Neuronal stem cell (in vitro differentiated cells): ENCODE results near the gene P3H4. TPM values are rescaled to one million over a fixed set of nuclear protein-coding genes. Genes with fewer than 3 reads are reported as not detected.
"Not testable (repeated sequence)": the region's sequence is repeated elsewhere in the genome, so short reads cannot be mapped to it uniquely, and the experiment has no call there.

Source experiments
- DNase-seq: peaks from one replicate; pipeline ENCODE4 v3.0.0-alpha.2; 2013; ENCODE audit warnings: low spot score
- H2AFZ ChIP-seq: one replicate; pipeline ENCODE4 v1.6.1; 2013; ENCODE audit warnings: mild to moderate bottlenecking, low read length, inconsistent platforms
- H2AK5ac ChIP-seq: 2 replicates; pipeline ENCODE4 v1.6.1; 2013; ENCODE audit warnings: low read depth, mild to moderate bottlenecking, inconsistent platforms, low read length, moderate library complexity, mixed read lengths
- H2BK120ac ChIP-seq: 2 replicates; pipeline ENCODE4 v1.6.1; 2013; ENCODE audit warnings: low read depth, mild to moderate bottlenecking, inconsistent platforms, low read length, moderate library complexity, mixed read lengths
- H2BK12ac ChIP-seq: one replicate; pipeline ENCODE4 v1.6.1; 2013; ENCODE audit warnings: low read length, inconsistent platforms
- H2BK15ac ChIP-seq: 2 replicates; pipeline ENCODE4 v1.6.1; 2013; ENCODE audit warnings: mild to moderate bottlenecking, low read length, inconsistent platforms, mixed read lengths
- H2BK5ac ChIP-seq: one replicate; pipeline ENCODE4 v1.6.1; 2013; ENCODE audit warnings: inconsistent platforms, mild to moderate bottlenecking, low read length, moderate library complexity
- H3K14ac ChIP-seq: one replicate; pipeline ENCODE4 v1.6.1; 2013; ENCODE audit warnings: low read length, inconsistent platforms
- H3K18ac ChIP-seq: 2 replicates; pipeline ENCODE4 v1.6.1; 2013; ENCODE audit warnings: low read length, inconsistent platforms
- H3K23ac ChIP-seq: 2 replicates; pipeline ENCODE4 v1.6.1; 2013; ENCODE audit warnings: low read depth, mild to moderate bottlenecking, mixed read lengths, low read length, inconsistent platforms; ENCODE audit not compliant: poor library complexity
- H3K27ac ChIP-seq: replicated peaks from 3 replicates; pipeline ENCODE4 v1.5.1; 2013; ENCODE audit warnings: low read length, inconsistent platforms
- H3K27me3 ChIP-seq, 3 experiments: 2 replicates each; pipeline ENCODE4 v1.6.1; 2013; ENCODE audit warnings: low read length in 3 of 3, mild to moderate bottlenecking in 2 of 3, inconsistent platforms in 1 of 3, low read depth in 1 of 3, mixed read lengths in 1 of 3, moderate library complexity in 1 of 3; ENCODE audit not compliant: control insufficient read depth in 3 of 3, insufficient read depth in 3 of 3
- H3K36me3 ChIP-seq, 2 donors: replicated peaks in 1 of 2; 2 replicates each; pipeline ENCODE4 v1.6.1; 2013; ENCODE audit warnings: low read length in 2 of 2; ENCODE audit not compliant: control insufficient read depth in 2 of 2, insufficient read depth in 2 of 2
- H3K4ac ChIP-seq: 2 replicates; pipeline ENCODE4 v1.6.1; 2013; ENCODE audit warnings: inconsistent platforms, mild to moderate bottlenecking, low read length, moderate library complexity
- H3K4me1 ChIP-seq, 2 donors: 1 replicate in 1 of 2; 2 replicates in 1 of 2; pipeline ENCODE4 v1.6.1; 2013; ENCODE audit warnings: low read length in 2 of 2, low read depth in 1 of 2; ENCODE audit not compliant: control insufficient read depth in 2 of 2, insufficient read depth in 1 of 2
- H3K4me2 ChIP-seq: one replicate; pipeline ENCODE4 v1.6.1; 2013; ENCODE audit warnings: mild to moderate bottlenecking, low read length, inconsistent platforms; ENCODE audit not compliant: insufficient read depth, poor library complexity, severe bottlenecking
- H3K4me3 ChIP-seq, 2 donors: 2 replicates each; pipeline ENCODE4 v1.5.1; 2013; ENCODE audit warnings: low read length in 2 of 2, mild to moderate bottlenecking in 2 of 2, inconsistent platforms in 1 of 2, moderate library complexity in 1 of 2
- H3K79me1 ChIP-seq: one replicate; pipeline ENCODE4 v1.6.1; 2013; ENCODE audit warnings: low read depth, mild to moderate bottlenecking, inconsistent platforms, low read length, moderate library complexity
- H3K9ac ChIP-seq: one replicate; pipeline ENCODE4 v1.6.1; 2013; ENCODE audit warnings: mild to moderate bottlenecking, low read depth, low read length, inconsistent platforms; ENCODE audit not compliant: poor library complexity
- H3K9me3 ChIP-seq, 2 donors: replicated peaks in 1 of 2; 2 replicates each; pipeline versions ENCODE3 to v1.6.1; 2013; ENCODE audit warnings: low read length in 2 of 2, mild to moderate bottlenecking in 2 of 2, inconsistent platforms in 1 of 2, low read depth in 1 of 2, mixed read lengths in 1 of 2, moderate library complexity in 1 of 2; ENCODE audit not compliant: control insufficient read depth in 2 of 2, insufficient read depth in 1 of 2
- H4K8ac ChIP-seq: one replicate; pipeline ENCODE4 v1.6.1; 2013; ENCODE audit warnings: low read depth, mild to moderate bottlenecking, inconsistent platforms, low read length, moderate library complexity
- H4K91ac ChIP-seq: one replicate; pipeline ENCODE4 v1.6.1; 2013; ENCODE audit warnings: low read length, low read depth, mild to moderate bottlenecking, inconsistent platforms; ENCODE audit not compliant: poor library complexity
- WGBS, 2 donors: extraction: QIAGEN DNeasy Blood & Tissue Kit; methylation state at CpG; one replicate each; pipeline ENCODE4 v1.1.7; 2013; ENCODE audit warnings: missing lambda C conversion rate in 2 of 2, mixed read lengths in 1 of 2; ENCODE audit not compliant: insufficient read length in 2 of 2, insufficient replicate concordance in 1 of 2; ENCODE audit errors: extremely low coverage in 2 of 2; 5-methylcytosine and 5-hydroxymethylcytosine counted together
- polyA plus RNA-seq, 2 experiments: library from polyadenylated mRNA; stranded (reverse); fragments of 200-250 nt; gene quantifications; one replicate each; pipeline ENCODE4 v1.2.3, GENCODE V29; 2013

P3H4 gene
- polyA plus RNA-seq (2013, experiment 1 of 2): 36.9 TPM
- polyA plus RNA-seq (2013, experiment 2 of 2): 37.5 TPM

- peaks cover 3 to 4% of the 10 kb centered on the region in 2 donors for H3K9me3 ChIP-seq
- no CpG with 5 or more reads among the region's 96 CpGs for WGBS, 2 donors
Observed at GRCh38 chr17:41811549-41812380, at the start of gene P3H4. P3H4 (minus strand) TSS chr17:41811949; CDS start chr17:41811915, 34 bp downstream.

DNA sequence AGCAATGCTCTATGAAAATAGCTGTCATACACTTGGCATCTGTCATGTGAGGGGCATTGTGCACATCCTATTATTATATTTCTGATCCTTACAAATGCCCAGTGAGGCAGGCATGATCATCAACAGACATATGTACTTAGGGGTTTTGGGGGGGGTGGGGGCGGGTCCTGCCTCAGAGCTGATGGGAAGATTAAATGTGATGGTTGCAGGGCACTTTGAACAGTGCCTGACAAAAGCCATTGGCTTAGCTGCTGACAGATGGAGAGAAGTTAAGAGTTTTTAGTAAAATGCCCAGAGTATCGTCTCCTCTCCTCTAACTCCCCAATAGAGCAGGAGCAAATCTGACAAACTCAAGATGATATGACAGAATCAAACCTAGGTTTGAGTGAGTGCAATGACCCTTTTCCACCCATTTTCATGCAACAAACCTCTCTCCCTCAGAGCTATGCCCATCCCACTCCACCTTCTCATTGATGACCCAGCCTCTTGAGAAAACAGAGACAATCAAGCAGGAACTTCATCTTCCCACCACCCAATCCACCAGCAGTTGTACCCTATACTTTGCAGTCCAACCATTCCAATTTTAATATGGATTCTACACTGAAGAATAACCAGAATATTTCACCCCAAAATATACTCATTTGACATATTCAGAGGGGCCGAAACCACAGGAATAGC is 48.6 kb upstream of the P3H4 start:
- Histone ChIP-seq H3K27ac (no peak overlapping the region), H3K4me1 (peaks cover 6 to 7% of the 10 kb centered on the region in 2 donors), H4K8ac (no peak overlapping the region), H3K79me1 (peaks cover 8% of the 10 kb centered on the region), H3K14ac (no peak overlapping the region), H4K91ac (no peak overlapping the region), H2AFZ (no peak overlapping the region), H2BK15ac (no peak overlapping the region), H2AK5ac (no peak overlapping the region), H3K18ac (no peak overlapping the region), H3K9me3 (no peaks in the 10 kb centered on the region), H2BK120ac (no peak overlapping the region), H3K4me3 (no peak overlapping the region), H3K4me2 (no peak overlapping the region), H3K36me3 (no peaks in the 10 kb centered on the region), H3K4ac (no peak overlapping the region), H3K9ac (no peak overlapping the region), H3K23ac (no peak overlapping the region), H2BK5ac (no peak overlapping the region), H2BK12ac (no peak overlapping the region), H3K27me3 (no peaks in the 10 kb centered on the region)
- no peak for DNase-seq
- WGBS, 2 donors: no CpG with 5 or more reads among the region's 3 CpGs

More at GRCh38 chr17:41811549-41812380, at the start of gene P3H4:
- H2BK120ac ChIP-seq: peak within 1 kb of the TSS; percentile 84
- DNase-seq: peak; percentile 80
- H2BK15ac ChIP-seq: peak within 1 kb of the TSS; percentile 87
- peak within 1 kb of the TSS; percentile 79 for H3K4ac ChIP-seq
- peak within 1 kb of the TSS; percentile 90 for H3K14ac ChIP-seq
- H3K27me3 ChIP-seq: no peaks in the 10 kb centered on the region
- peak within 1 kb of the TSS; percentile 99 for H2BK5ac ChIP-seq
- peak within 1 kb of the TSS; percentile 88 for H2AFZ ChIP-seq
- H3K27ac ChIP-seq: peak within 1 kb of the TSS; percentile 89
- peaks cover 16 to 40% of the 10 kb centered on the region in 2 donors for H3K36me3 ChIP-seq
- peak within 1 kb of the TSS; percentile 93 for H4K91ac ChIP-seq
- peaks cover 12 to 17% of the 10 kb centered on the region in 2 donors for H3K4me1 ChIP-seq
- peak within 1 kb of the TSS; percentile 3 for H2BK12ac ChIP-seq
- H3K9ac ChIP-seq: peak within 1 kb of the TSS; percentile 95
- peak within 1 kb of the TSS; percentile 96 for H3K23ac ChIP-seq
- H3K79me1 ChIP-seq: peaks cover 19% of the 10 kb centered on the region
- peak within 1 kb of the TSS; percentile 100 for H3K18ac ChIP-seq
- peak within 1 kb of the TSS; percentile 94 for H2AK5ac ChIP-seq
- peak within 1 kb of the TSS; percentile 99 for H3K4me2 ChIP-seq
- H4K8ac ChIP-seq: peak within 1 kb of the TSS; percentile 25
- H3K4me3 ChIP-seq: peak within 1 kb of the TSS; percentile 59 to 90

- H3K4me2 ChIP-seq, H3K27ac ChIP-seq, H3K27me3 ChIP-seq, H3K4ac ChIP-seq, H2BK120ac ChIP-seq, H4K8ac ChIP-seq, H3K4me1 ChIP-seq, H4K91ac ChIP-seq, H3K79me1 ChIP-seq, H2BK12ac ChIP-seq, DNase-seq, H3K9ac ChIP-seq, H3K18ac ChIP-seq, H3K14ac ChIP-seq, H2BK15ac ChIP-seq, H3K4me3 ChIP-seq, H2AK5ac ChIP-seq, H3K9me3 ChIP-seq, H2AFZ ChIP-seq, H2BK5ac ChIP-seq, H3K23ac ChIP-seq: not testable (repeated sequence)
- no CpG with 5 or more reads among the region's 14 CpGs for WGBS, 2 donors
- H3K36me3 ChIP-seq: peaks cover 15 to 65% of the 10 kb centered on the region in 2 donors
Observed at GRCh38 chr17:41851382-41851781, 39.6 kb upstream of the P3H4 start.
